ENCODE data around the gene VWA1. TPM values are rescaled to one million over a fixed set of nuclear protein-coding genes. Genes with fewer than 3 reads are reported as not detected.

VWA1 gene
- total RNA-seq, 1 experiment from 2014 or later: 858 TPM

- Histone ChIP-seq H3K4me1 (ENCODE audit: control insufficient read depth, insufficient read depth, low read length) (peaks cover 69% of the 10 kb centered on the region), H3K27ac (ENCODE audit: low read length) (peak overlapping the region; percentile 99), H3K27me3 (ENCODE audit: control insufficient read depth, insufficient read depth, low read length) (no peaks in the 10 kb centered on the region), H3K4me3 (ENCODE audit: low read depth in 2 of 2, low read length in 2 of 2) (peak overlapping the region; percentile 45 to 76), H3K9me3 (ENCODE audit: control insufficient read depth, insufficient read depth, low read depth, low read length) (no peaks in the 10 kb centered on the region), H3K36me3 (ENCODE audit: control insufficient read depth, insufficient read depth, low read length) (no peaks in the 10 kb centered on the region)
- BruUV-seq (replicated peaks): no TSS peak
- ChIA-PET POLR2A (interaction anchor here (0.5 to 0.6 kb wide), 2 partner anchors 124 to 475 kb away, joined by 4 to 11 read pairs; no protein-coding TSS in a partner anchor), CTCF (interaction anchor here (0.6 kb wide), 1 partner anchor 72 kb away, joined by 4 read pairs; no protein-coding TSS in a partner anchor)
- no peak for TF ChIP-seq SIN3A (IDR thresholded peaks at IDR 0.05; ENCODE audit: borderline replicate concordance, insufficient read depth, low read depth, low read length)
- no peak for TF ChIP-seq POLR2AphosphoS5 (IDR thresholded peaks at IDR 0.05; ENCODE audit: low read depth, low read length)
- TF ChIP-seq, protein P1, sequence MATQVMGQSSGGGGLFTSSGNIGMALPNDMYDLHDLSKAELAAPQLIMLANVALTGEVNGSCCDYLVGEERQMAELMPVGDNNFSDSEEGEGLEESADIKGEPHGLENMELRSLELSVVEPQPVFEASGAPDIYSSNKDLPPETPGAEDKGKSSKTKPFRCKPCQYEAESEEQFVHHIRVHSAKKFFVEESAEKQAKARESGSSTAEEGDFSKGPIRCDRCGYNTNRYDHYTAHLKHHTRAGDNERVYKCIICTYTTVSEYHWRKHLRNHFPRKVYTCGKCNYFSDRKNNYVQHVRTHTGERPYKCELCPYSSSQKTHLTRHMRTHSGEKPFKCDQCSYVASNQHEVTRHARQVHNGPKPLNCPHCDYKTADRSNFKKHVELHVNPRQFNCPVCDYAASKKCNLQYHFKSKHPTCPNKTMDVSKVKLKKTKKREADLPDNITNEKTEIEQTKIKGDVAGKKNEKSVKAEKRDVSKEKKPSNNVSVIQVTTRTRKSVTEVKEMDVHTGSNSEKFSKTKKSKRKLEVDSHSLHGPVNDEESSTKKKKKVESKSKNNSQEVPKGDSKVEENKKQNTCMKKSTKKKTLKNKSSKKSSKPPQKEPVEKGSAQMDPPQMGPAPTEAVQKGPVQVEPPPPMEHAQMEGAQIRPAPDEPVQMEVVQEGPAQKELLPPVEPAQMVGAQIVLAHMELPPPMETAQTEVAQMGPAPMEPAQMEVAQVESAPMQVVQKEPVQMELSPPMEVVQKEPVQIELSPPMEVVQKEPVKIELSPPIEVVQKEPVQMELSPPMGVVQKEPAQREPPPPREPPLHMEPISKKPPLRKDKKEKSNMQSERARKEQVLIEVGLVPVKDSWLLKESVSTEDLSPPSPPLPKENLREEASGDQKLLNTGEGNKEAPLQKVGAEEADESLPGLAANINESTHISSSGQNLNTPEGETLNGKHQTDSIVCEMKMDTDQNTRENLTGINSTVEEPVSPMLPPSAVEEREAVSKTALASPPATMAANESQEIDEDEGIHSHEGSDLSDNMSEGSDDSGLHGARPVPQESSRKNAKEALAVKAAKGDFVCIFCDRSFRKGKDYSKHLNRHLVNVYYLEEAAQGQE (IDR thresholded peaks at IDR 0.05; ENCODE audit: insufficient read depth in 1 of 2, low read depth in 2 of 2, low read length in 1 of 2): no peak
- DNase-seq (ENCODE audit: low read depth, low spot score): no peak
- ATAC-seq: peak; percentile 1; the same call in 1 of the 2 replicates
- intact Hi-C loops (cut with micrococcal nuclease; ENCODE audit: unreplicated experiment): no loop called here
- in situ Hi-C loops (cut with HindIII; ENCODE audit: low pct_unique_long_range_greater_than_20kb, low sequenced_read_pairs): no loop called here
These were observed 1.7 kb upstream of the VWA1 start for GRCh38 chr1:1433804-1434130.

- DNase-seq (ENCODE audit: low read depth, low spot score): no peak
- Histone ChIP-seq H3K9me3 (ENCODE audit: control insufficient read depth, insufficient read depth, low read depth, low read length) (no peaks in the 10 kb centered on the region), H3K36me3 (ENCODE audit: control insufficient read depth, insufficient read depth, low read length) (no peaks in the 10 kb centered on the region), H3K4me3 (ENCODE audit: low read depth in 2 of 2, low read length in 2 of 2) (peak overlapping the region; percentile 45 to 76), H3K27ac (ENCODE audit: low read length) (peak overlapping the region; percentile 99), H3K4me1 (ENCODE audit: control insufficient read depth, insufficient read depth, low read length) (peaks cover 67% of the 10 kb centered on the region), H3K27me3 (ENCODE audit: control insufficient read depth, insufficient read depth, low read length) (no peaks in the 10 kb centered on the region)
- ChIA-PET CTCF (interaction anchor here (0.6 kb wide), 1 partner anchor 71 kb away, joined by 4 read pairs; no protein-coding TSS in a partner anchor), POLR2A (interaction anchor here (0.5 to 0.6 kb wide), 2 partner anchors 136 to 474 kb away, joined by 4 to 5 read pairs; no protein-coding TSS in a partner anchor)
- ATAC-seq: no peak
- in situ Hi-C loops (cut with HindIII; ENCODE audit: low pct_unique_long_range_greater_than_20kb, low sequenced_read_pairs): no loop called here
- TF ChIP-seq SIN3A (IDR thresholded peaks at IDR 0.05; ENCODE audit: borderline replicate concordance, insufficient read depth, low read depth, low read length) (no peak), TCF7L2 (IDR thresholded peaks at IDR 0.05; ENCODE audit: low read depth, low read length) (peak; percentile 90)
- BruUV-seq (replicated peaks): no TSS peak
- intact Hi-C loops (cut with micrococcal nuclease; ENCODE audit: unreplicated experiment): no loop called here
These were observed 1.2 kb upstream of the VWA1 start for GRCh38 chr1:1434131-1434823.

DNA sequence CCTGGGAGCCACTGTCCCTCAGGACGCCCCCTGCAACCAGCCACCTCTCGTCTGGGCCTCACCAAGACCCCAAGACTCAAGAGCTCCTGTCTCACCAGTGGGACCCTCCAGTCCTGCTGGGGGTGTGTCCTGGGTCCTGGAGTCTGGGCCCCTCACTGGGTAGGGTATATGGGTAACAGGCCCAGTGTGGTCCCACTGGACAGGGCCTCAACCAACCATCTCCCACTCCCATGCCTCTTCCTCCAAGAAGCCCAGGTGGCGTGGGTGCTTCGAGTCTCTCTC, 725 bp upstream of the VWA1 start:
- CTCF ChIA-PET: no interaction called here
- H3K36me3 ChIP-seq (ENCODE audit: control insufficient read depth, insufficient read depth, low read length): no peaks in the 10 kb centered on the region; the same call in 1 of the 2 replicates
- H3K4me3 ChIP-seq (ENCODE audit: low read depth in 2 of 2, low read length in 2 of 2): peak overlapping the region; percentile 45 to 76
- POLR2A ChIA-PET: interaction anchor here (0.5 kb wide), 1 partner anchor 137 kb away, joined by 5 read pairs; no protein-coding TSS in a partner anchor
- H3K27ac ChIP-seq (ENCODE audit: low read length): peak overlapping the region; percentile 99
- in situ Hi-C loops (cut with HindIII; ENCODE audit: low pct_unique_long_range_greater_than_20kb, low sequenced_read_pairs): no loop called here
- no peak for ATAC-seq
- H3K4me1 ChIP-seq (ENCODE audit: control insufficient read depth, insufficient read depth, low read length): peaks cover 62% of the 10 kb centered on the region
- no peak for DNase-seq (ENCODE audit: low read depth, low spot score)
- no peaks in the 10 kb centered on the region for H3K27me3 ChIP-seq (ENCODE audit: control insufficient read depth, insufficient read depth, low read length)
- BruUV-seq (replicated peaks): no TSS peak
- no peak for TF ChIP-seq TCF7L2 (IDR thresholded peaks at IDR 0.05; ENCODE audit: low read depth, low read length)
- TF ChIP-seq SIN3A (IDR thresholded peaks at IDR 0.05; ENCODE audit: borderline replicate concordance, insufficient read depth, low read depth, low read length): no peak
- TF ChIP-seq POLR2AphosphoS5 (IDR thresholded peaks at IDR 0.05; ENCODE audit: low read depth, low read length): no peak
- TF ChIP-seq, protein P2, sequence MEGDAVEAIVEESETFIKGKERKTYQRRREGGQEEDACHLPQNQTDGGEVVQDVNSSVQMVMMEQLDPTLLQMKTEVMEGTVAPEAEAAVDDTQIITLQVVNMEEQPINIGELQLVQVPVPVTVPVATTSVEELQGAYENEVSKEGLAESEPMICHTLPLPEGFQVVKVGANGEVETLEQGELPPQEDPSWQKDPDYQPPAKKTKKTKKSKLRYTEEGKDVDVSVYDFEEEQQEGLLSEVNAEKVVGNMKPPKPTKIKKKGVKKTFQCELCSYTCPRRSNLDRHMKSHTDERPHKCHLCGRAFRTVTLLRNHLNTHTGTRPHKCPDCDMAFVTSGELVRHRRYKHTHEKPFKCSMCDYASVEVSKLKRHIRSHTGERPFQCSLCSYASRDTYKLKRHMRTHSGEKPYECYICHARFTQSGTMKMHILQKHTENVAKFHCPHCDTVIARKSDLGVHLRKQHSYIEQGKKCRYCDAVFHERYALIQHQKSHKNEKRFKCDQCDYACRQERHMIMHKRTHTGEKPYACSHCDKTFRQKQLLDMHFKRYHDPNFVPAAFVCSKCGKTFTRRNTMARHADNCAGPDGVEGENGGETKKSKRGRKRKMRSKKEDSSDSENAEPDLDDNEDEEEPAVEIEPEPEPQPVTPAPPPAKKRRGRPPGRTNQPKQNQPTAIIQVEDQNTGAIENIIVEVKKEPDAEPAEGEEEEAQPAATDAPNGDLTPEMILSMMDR (IDR thresholded peaks at IDR 0.05): no peak
- TF ChIP-seq, protein P1 (IDR thresholded peaks at IDR 0.05; ENCODE audit: insufficient read depth in 1 of 2, low read depth in 2 of 2, low read length in 1 of 2): no peak
- intact Hi-C loops (cut with micrococcal nuclease; ENCODE audit: unreplicated experiment): loop anchor here (5.0 kb wide), 1 partner anchor 32 kb away; no protein-coding TSS in a partner anchor
- H3K9me3 ChIP-seq (ENCODE audit: control insufficient read depth, insufficient read depth, low read depth, low read length): no peaks in the 10 kb centered on the region
